Measurements from ENCODE around the gene HSPG2. TPM values are rescaled to one million over a fixed set of nuclear protein-coding genes. Genes with fewer than 3 reads are reported as not detected.
"Not testable (repeated sequence)": the region's sequence is repeated elsewhere in the genome, so short reads cannot be mapped to it uniquely, and the experiment has no call there.

The HSPG2 gene
- polyA plus RNA-seq, 1 donor from 2014 or later = 0.79 TPM

- H3K9ac ChIP-seq (ENCODE audit: low read length) = no peak overlapping the region
- no peak overlapping the region for H3K27ac ChIP-seq (ENCODE audit: low read length)
- H3K36me3 ChIP-seq (ENCODE audit: insufficient read depth, low read length) = no peaks in the 10 kb centered on the region
- no peaks in the 10 kb centered on the region for H3K27me3 ChIP-seq (ENCODE audit: insufficient read depth, low read depth, low read length)
- no peaks in the 10 kb centered on the region for H3K79me2 ChIP-seq (replicated peaks; ENCODE audit: insufficient read depth, low read length)
- no peaks in the 10 kb centered on the region for H3K9me2 ChIP-seq (ENCODE audit: insufficient read depth, low read length)
- no peaks in the 10 kb centered on the region for H3F3A ChIP-seq (ENCODE audit: insufficient read depth, low read length, poor library complexity, severe bottlenecking)
- H3K4me3 ChIP-seq (ENCODE audit: low read length) = no peak overlapping the region
- H3K9me3 ChIP-seq (ENCODE audit: low read length) = no peaks in the 10 kb centered on the region
- H3K4me2 ChIP-seq (ENCODE audit: low read length) = no peak overlapping the region
- no peak overlapping the region for H2AFZ ChIP-seq (ENCODE audit: low read depth, low read length)
- H4K20me1 ChIP-seq (ENCODE audit: insufficient read depth) = no peaks in the 10 kb centered on the region
- TF ChIP-seq, protein P1, sequence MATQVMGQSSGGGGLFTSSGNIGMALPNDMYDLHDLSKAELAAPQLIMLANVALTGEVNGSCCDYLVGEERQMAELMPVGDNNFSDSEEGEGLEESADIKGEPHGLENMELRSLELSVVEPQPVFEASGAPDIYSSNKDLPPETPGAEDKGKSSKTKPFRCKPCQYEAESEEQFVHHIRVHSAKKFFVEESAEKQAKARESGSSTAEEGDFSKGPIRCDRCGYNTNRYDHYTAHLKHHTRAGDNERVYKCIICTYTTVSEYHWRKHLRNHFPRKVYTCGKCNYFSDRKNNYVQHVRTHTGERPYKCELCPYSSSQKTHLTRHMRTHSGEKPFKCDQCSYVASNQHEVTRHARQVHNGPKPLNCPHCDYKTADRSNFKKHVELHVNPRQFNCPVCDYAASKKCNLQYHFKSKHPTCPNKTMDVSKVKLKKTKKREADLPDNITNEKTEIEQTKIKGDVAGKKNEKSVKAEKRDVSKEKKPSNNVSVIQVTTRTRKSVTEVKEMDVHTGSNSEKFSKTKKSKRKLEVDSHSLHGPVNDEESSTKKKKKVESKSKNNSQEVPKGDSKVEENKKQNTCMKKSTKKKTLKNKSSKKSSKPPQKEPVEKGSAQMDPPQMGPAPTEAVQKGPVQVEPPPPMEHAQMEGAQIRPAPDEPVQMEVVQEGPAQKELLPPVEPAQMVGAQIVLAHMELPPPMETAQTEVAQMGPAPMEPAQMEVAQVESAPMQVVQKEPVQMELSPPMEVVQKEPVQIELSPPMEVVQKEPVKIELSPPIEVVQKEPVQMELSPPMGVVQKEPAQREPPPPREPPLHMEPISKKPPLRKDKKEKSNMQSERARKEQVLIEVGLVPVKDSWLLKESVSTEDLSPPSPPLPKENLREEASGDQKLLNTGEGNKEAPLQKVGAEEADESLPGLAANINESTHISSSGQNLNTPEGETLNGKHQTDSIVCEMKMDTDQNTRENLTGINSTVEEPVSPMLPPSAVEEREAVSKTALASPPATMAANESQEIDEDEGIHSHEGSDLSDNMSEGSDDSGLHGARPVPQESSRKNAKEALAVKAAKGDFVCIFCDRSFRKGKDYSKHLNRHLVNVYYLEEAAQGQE (IDR thresholded peaks at IDR 0.05; ENCODE audit: borderline replicate concordance) = no peak
- TF ChIP-seq RAD21 (conservative IDR thresholded peaks at IDR 0.05) (no peak), SMC3 (conservative IDR thresholded peaks at IDR 0.05; ENCODE audit: poor library complexity) (no peak), TAF1 (IDR thresholded peaks at IDR 0.05; ENCODE audit: low read depth) (no peak), EZH2 (IDR thresholded peaks at IDR 0.05; ENCODE audit: borderline replicate concordance, insufficient read depth, low read length, poor library complexity, severe bottlenecking) (no peak)
Observed at GRCh38 chr1:21944733-21945073, 7.6 kb upstream of the HSPG2 start.

DNA sequence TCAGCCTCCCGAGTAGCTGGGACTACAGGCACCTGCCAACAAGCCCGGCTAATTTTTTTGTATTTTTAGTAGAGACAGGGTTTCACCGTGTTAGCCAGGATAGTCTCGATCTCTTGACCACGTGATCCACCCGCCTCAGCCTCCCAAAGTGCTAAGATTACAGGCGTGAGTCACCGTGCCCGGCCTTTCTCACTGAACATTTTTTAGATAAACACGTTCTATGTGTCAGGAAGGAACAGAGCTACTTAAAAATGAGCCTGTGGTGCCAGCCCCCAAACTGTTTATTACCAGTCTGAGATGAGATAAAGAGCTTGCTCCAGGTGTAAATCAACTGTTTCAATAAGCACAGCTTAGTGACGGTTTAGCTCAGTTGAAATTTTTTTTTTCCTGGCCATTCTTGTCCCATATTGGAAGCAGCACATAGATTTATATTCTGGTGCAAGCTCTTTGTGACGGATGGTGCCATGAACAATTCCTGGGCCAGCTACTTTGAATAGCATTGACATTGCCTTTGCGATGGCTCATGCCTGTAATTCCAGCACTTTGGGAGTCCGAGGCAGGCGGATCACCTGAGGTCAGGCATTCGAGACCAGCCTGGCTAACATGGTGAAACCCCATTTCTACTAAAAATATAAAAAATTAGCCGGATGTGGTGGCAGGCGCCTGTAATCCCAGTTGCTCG is 6.0 kb upstream of the HSPG2 start:
- not testable (repeated sequence) for H3K36me3 ChIP-seq (ENCODE audit: insufficient read depth, low read length); H3K27me3 ChIP-seq (ENCODE audit: insufficient read depth, low read depth, low read length); H3K79me2 ChIP-seq (replicated peaks; ENCODE audit: insufficient read depth, low read length); H4K20me1 ChIP-seq (ENCODE audit: insufficient read depth); H3K27ac ChIP-seq (ENCODE audit: low read length); H3K9me2 ChIP-seq (ENCODE audit: insufficient read depth, low read length); H3F3A ChIP-seq (ENCODE audit: insufficient read depth, low read length, poor library complexity, severe bottlenecking); H3K4me3 ChIP-seq (ENCODE audit: low read length); H3K4me2 ChIP-seq (ENCODE audit: low read length); H2AFZ ChIP-seq (ENCODE audit: low read depth, low read length); H3K9me3 ChIP-seq (ENCODE audit: low read length); H3K9ac ChIP-seq (ENCODE audit: low read length)

DNA sequence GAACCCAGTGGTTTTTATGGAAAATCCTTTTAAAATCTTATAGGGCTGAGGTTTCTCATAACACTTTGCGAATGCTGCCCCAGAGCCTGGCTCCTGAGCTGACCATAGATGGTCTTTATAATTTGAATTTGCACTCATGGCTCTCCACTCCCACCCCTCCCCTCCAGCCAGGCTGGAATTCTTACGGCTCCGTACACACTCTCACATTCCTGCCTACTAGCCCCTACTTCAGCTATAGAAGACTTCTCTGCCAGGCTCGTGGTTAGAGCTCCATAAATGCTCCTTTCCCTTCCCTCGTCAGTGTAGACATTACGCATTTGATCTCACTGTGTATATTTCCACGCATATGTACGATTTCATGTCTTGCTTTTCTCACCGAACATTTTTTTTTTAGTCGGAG is 5.4 kb upstream of the HSPG2 start:
- H3K27ac ChIP-seq (ENCODE audit: low read length) = no peak overlapping the region
- H3K27me3 ChIP-seq (ENCODE audit: insufficient read depth, low read depth, low read length) = no peaks in the 10 kb centered on the region
- H3K4me2 ChIP-seq (ENCODE audit: low read length) = no peak overlapping the region
- H3F3A ChIP-seq (ENCODE audit: insufficient read depth, low read length, poor library complexity, severe bottlenecking) = no peaks in the 10 kb centered on the region
- H3K36me3 ChIP-seq (ENCODE audit: insufficient read depth, low read length) = no peaks in the 10 kb centered on the region
- H3K9me2 ChIP-seq (ENCODE audit: insufficient read depth, low read length) = no peaks in the 10 kb centered on the region
- H2AFZ ChIP-seq (ENCODE audit: low read depth, low read length) = no peak overlapping the region
- H4K20me1 ChIP-seq (ENCODE audit: insufficient read depth) = no peaks in the 10 kb centered on the region
- H3K9ac ChIP-seq (ENCODE audit: low read length) = no peak overlapping the region
- H3K4me3 ChIP-seq (ENCODE audit: low read length) = no peak overlapping the region
- no peak for TF ChIP-seq CTCF (IDR thresholded peaks at IDR 0.05; ENCODE audit: poor library complexity, severe bottlenecking)
- TF ChIP-seq RAD21 (conservative IDR thresholded peaks at IDR 0.05) = no peak
- no peak for TF ChIP-seq MXI1 (conservative IDR thresholded peaks at IDR 0.05; ENCODE audit: poor library complexity, severe bottlenecking)
- TF ChIP-seq SMC3 (conservative IDR thresholded peaks at IDR 0.05; ENCODE audit: poor library complexity) = no peak
- TF ChIP-seq TAF1 (IDR thresholded peaks at IDR 0.05; ENCODE audit: low read depth) = no peak
- no peaks in the 10 kb centered on the region for H3K9me3 ChIP-seq (ENCODE audit: low read length)
- H3K79me2 ChIP-seq (replicated peaks; ENCODE audit: insufficient read depth, low read length) = no peaks in the 10 kb centered on the region

Measured in neural cell (in vitro differentiated cells).